Mesothelial cell of epicardium (in vitro differentiated cells): ENCODE data around the gene SLC25A3. TPM values are rescaled to one million over a fixed set of nuclear protein-coding genes. Genes with fewer than 3 reads are reported as not detected.

Source experiments
- DNase-seq, 2 experiments: peaks; one replicate each; pipeline ENCODE4 v3.0.0; 2021; ENCODE audit warnings: low spot score in 2 of 2; ENCODE audit not compliant: unreplicated experiment in 2 of 2
- H3K27ac Mint-ChIP-seq: 2 replicates; pipeline ENCODE4 v1.8.0; 2021; ENCODE audit warnings: mixed read lengths
- H3K27me3 Mint-ChIP-seq: 2 replicates; pipeline ENCODE4 v1.8.0; 2021; ENCODE audit warnings: low read depth, mixed read lengths
- H3K36me3 Mint-ChIP-seq: 2 replicates; pipeline ENCODE4 v1.8.0; 2021; ENCODE audit warnings: mixed read lengths
- H3K4me1 Mint-ChIP-seq: 2 replicates; pipeline ENCODE4 v1.8.0; 2021; ENCODE audit warnings: mixed read lengths
- H3K4me3 Mint-ChIP-seq: 2 replicates; pipeline ENCODE4 v1.8.0; 2021; ENCODE audit warnings: mild to moderate bottlenecking, moderate library complexity, mixed read lengths
- H3K9me3 Mint-ChIP-seq: 2 replicates; pipeline ENCODE4 v1.8.0; 2021; ENCODE audit warnings: mixed read lengths
- total RNA-seq: library from RNA; stranded (reverse); gene quantifications from 3 replicates; pipeline ENCODE4 v1.2.1, GENCODE V29; 2021
- TF ChIP-seq, protein P1 (sequence below): fragments of 200-600 bp; sonication (generic); IDR thresholded peaks from one replicate; pipeline ENCODE4 v1.5.0; 2021; ENCODE audit warnings: antibody characterized with exemption; ENCODE audit not compliant: unreplicated experiment

Gene SLC25A3
- total RNA-seq, 1 donor from 2014 or later = 511 TPM

DNA sequence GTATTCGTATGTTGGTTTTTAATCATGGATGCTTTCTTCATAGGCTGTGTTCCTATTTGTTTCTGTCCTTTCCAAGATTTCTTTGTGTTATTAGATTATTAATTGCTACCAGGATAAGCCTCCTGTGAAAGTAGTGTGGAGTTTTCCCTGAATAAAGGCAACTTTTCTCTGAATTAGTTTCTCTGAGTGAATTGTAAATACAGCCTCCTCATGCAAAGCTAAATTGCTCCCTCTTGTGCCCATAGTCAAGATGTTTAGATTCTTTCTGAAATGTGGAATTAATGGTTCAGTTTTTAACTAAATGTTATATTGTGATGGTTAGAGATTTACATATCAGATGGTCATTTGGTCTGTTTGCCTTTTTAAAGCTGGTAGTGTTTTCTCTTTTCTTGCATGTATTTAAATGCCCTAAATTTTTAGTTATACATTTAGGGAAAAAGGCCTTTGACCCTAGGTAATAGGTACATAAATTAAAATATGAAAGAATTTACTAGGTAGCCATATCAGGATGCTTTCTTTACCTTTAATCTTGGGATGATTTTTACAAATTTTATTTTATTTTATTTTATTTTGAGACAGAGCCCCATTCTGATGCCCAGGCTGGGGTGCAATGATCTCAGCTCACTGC lies 60.5 kb downstream of the SLC25A3 start:
- H3K9me3 Mint-ChIP-seq = no peaks in the 10 kb centered on the region
- TF ChIP-seq, protein P1, sequence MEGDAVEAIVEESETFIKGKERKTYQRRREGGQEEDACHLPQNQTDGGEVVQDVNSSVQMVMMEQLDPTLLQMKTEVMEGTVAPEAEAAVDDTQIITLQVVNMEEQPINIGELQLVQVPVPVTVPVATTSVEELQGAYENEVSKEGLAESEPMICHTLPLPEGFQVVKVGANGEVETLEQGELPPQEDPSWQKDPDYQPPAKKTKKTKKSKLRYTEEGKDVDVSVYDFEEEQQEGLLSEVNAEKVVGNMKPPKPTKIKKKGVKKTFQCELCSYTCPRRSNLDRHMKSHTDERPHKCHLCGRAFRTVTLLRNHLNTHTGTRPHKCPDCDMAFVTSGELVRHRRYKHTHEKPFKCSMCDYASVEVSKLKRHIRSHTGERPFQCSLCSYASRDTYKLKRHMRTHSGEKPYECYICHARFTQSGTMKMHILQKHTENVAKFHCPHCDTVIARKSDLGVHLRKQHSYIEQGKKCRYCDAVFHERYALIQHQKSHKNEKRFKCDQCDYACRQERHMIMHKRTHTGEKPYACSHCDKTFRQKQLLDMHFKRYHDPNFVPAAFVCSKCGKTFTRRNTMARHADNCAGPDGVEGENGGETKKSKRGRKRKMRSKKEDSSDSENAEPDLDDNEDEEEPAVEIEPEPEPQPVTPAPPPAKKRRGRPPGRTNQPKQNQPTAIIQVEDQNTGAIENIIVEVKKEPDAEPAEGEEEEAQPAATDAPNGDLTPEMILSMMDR = peak; percentile 45
- H3K4me1 Mint-ChIP-seq = peaks cover 1% of the 10 kb centered on the region
- H3K4me3 Mint-ChIP-seq = no peak overlapping the region
- no peak for DNase-seq
- H3K27ac Mint-ChIP-seq = peak overlapping the region; percentile 66
- peaks cover 20% of the 10 kb centered on the region for H3K36me3 Mint-ChIP-seq
- no peaks in the 10 kb centered on the region for H3K27me3 Mint-ChIP-seq

Other genes starting within 250 kb of the SLC25A3 start
- 122 to 144 TPM (median 135 TPM) in 3 replicates for gene TMPO, start 78.1 kb upstream of the SLC25A3 start, total RNA-seq
- gene IKBIP, start 51.1 kb downstream of the SLC25A3 start, total RNA-seq = 18.2 to 21.0 TPM (median 19.4 TPM) in 3 replicates
- gene APAF1, start 51.6 kb downstream of the SLC25A3 start, total RNA-seq = 25.9 to 29.9 TPM (median 29.2 TPM) in 3 replicates